ENCODE results near the gene FBLN1.

The FBLN1 gene

GRCh38 chr22:45568213-45568612 lies 65.5 kb downstream of the FBLN1 start:
- TF ChIP-seq, protein P1, sequence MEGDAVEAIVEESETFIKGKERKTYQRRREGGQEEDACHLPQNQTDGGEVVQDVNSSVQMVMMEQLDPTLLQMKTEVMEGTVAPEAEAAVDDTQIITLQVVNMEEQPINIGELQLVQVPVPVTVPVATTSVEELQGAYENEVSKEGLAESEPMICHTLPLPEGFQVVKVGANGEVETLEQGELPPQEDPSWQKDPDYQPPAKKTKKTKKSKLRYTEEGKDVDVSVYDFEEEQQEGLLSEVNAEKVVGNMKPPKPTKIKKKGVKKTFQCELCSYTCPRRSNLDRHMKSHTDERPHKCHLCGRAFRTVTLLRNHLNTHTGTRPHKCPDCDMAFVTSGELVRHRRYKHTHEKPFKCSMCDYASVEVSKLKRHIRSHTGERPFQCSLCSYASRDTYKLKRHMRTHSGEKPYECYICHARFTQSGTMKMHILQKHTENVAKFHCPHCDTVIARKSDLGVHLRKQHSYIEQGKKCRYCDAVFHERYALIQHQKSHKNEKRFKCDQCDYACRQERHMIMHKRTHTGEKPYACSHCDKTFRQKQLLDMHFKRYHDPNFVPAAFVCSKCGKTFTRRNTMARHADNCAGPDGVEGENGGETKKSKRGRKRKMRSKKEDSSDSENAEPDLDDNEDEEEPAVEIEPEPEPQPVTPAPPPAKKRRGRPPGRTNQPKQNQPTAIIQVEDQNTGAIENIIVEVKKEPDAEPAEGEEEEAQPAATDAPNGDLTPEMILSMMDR (IDR thresholded peaks at IDR 0.05; ENCODE audit: insufficient read depth, missing control alignments), result no peak
- FAIRE-seq (no peak), DNase-seq (ENCODE audit: insufficient read length, low spot score) (no peak)

GRCh38 chr22:45571089-45571488 lies 68.4 kb downstream of the FBLN1 start:
- no peak for DNase-seq (ENCODE audit: insufficient read length, low spot score)
- TF ChIP-seq, protein P1 (IDR thresholded peaks at IDR 0.05; ENCODE audit: insufficient read depth, missing control alignments), result no peak
- FAIRE-seq, result no peak

DNA sequence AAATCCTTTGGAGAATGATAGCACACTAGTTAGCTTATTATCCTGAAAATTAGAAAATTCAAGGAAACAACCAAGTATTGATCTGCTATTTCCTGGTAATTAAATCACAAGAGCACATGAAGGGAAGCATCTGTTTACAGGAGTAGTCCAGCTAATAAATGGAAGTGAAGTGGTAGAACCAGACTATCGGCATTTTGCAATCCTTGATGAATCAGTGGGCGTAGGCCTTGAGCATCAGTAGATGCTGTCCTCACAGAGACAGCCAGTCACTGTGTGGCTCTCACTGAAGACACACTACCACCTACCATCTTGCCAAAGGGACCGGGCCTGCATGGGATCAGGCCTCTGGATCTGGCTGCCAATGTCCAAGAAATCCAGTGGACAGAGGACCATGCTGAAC lies 69.8 kb downstream of the FBLN1 start:
- DNase-seq (ENCODE audit: insufficient read length, low spot score) (no peak), FAIRE-seq (no peak)
- TF ChIP-seq, protein P1 (IDR thresholded peaks at IDR 0.05; ENCODE audit: insufficient read depth, missing control alignments), result no peak

- DNase-seq (ENCODE audit: insufficient read length, low spot score) (no peak), FAIRE-seq (no peak)
- TF ChIP-seq, protein P1 (IDR thresholded peaks at IDR 0.05; ENCODE audit: insufficient read depth, missing control alignments), result no peak
Observed at GRCh38 chr22:45574069-45574703, 71.5 kb downstream of the FBLN1 start.

DNA sequence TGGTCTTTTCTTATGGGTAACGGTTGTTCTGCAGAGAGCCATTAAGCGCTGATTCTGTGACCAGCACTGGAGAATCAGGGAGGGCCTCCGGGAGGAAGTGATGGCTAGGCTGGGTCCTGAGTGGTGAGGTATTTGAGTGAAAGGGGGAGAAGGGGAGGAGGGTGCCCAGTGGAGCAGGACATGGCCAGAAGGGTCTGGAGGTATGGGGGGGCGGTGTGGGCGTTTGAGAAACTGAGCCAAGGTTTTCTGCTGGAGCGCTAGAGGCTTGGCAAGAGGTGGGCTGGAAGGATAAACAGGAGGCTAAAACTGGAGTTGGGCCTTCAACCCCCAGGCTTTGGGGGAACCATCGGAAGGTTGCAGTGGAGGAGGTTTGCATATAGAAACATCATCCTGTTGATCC lies 72.5 kb downstream of the FBLN1 start:
- TF ChIP-seq, protein P1 (IDR thresholded peaks at IDR 0.05; ENCODE audit: insufficient read depth, missing control alignments), result no peak
- DNase-seq (ENCODE audit: insufficient read length, low spot score) (no peak), FAIRE-seq (no peak)

GRCh38 chr22:45575607-45576272 lies 73.1 kb downstream of the FBLN1 start:
- FAIRE-seq (no peak), DNase-seq (ENCODE audit: insufficient read length, low spot score) (no peak)
- TF ChIP-seq, protein P1 (IDR thresholded peaks at IDR 0.05; ENCODE audit: insufficient read depth, missing control alignments), result no peak

- FAIRE-seq, result no peak
Observed at GRCh38 chr22:45576273-45576625, 73.6 kb downstream of the FBLN1 start.

More at GRCh38 chr22:45576273-45576625, 73.6 kb downstream of the FBLN1 start:
- TF ChIP-seq, protein P1 (IDR thresholded peaks at IDR 0.05; ENCODE audit: insufficient read depth, missing control alignments), result no peak
- DNase-seq (ENCODE audit: insufficient read length, low spot score), result no peak
